ENCODE results near the gene NDUFS6.

NDUFS6 gene

DNA sequence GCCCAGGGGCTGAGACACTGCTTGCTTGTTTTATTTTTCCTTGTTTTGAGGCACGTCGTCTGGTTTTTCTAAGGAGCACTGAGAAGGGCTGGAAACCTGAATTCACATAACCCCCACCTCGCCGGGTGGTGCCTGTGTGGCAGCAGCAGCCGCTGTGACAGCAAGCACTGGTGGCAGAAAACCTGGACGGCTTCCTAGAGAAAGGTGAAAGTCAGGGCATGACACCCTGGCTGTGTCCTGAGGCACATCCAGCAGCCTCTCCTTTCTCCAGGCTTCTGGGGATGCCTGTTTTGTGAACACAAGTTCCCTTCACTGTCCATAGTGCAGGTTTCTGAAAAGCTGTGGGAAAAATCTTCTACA, 30.8 kb upstream of the NDUFS6 start:
- TF ChIP-seq ZFP3 (CRISPR knock-in tag; IDR thresholded peaks at IDR 0.05), result no peak
- no peak for TF ChIP-seq SNAI2 (CRISPR knock-in tag; IDR thresholded peaks at IDR 0.05)
- no peak for TF ChIP-seq BACH2 (CRISPR knock-in tag; IDR thresholded peaks at IDR 0.05; ENCODE audit: borderline replicate concordance)
- no peak for TF ChIP-seq GLIS3 (CRISPR knock-in tag; IDR thresholded peaks at IDR 0.05)
- no peak for TF ChIP-seq ARNTL (CRISPR knock-in tag; IDR thresholded peaks at IDR 0.05; ENCODE audit: borderline replicate concordance, low read depth)
- TF ChIP-seq RARB (CRISPR knock-in tag; IDR thresholded peaks at IDR 0.05), result no peak
- TF ChIP-seq, protein P1, sequence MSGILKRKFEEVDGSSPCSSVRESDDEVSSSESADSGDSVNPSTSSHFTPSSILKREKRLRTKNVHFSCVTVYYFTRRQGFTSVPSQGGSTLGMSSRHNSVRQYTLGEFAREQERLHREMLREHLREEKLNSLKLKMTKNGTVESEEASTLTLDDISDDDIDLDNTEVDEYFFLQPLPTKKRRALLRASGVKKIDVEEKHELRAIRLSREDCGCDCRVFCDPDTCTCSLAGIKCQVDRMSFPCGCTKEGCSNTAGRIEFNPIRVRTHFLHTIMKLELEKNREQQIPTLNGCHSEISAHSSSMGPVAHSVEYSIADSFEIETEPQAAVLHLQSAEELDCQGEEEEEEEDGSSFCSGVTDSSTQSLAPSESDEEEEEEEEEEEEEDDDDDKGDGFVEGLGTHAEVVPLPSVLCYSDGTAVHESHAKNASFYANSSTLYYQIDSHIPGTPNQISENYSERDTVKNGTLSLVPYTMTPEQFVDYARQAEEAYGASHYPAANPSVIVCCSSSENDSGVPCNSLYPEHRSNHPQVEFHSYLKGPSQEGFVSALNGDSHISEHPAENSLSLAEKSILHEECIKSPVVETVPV (CRISPR knock-in tag; IDR thresholded peaks at IDR 0.05), result no peak
- no peak for ATAC-seq

DNA sequence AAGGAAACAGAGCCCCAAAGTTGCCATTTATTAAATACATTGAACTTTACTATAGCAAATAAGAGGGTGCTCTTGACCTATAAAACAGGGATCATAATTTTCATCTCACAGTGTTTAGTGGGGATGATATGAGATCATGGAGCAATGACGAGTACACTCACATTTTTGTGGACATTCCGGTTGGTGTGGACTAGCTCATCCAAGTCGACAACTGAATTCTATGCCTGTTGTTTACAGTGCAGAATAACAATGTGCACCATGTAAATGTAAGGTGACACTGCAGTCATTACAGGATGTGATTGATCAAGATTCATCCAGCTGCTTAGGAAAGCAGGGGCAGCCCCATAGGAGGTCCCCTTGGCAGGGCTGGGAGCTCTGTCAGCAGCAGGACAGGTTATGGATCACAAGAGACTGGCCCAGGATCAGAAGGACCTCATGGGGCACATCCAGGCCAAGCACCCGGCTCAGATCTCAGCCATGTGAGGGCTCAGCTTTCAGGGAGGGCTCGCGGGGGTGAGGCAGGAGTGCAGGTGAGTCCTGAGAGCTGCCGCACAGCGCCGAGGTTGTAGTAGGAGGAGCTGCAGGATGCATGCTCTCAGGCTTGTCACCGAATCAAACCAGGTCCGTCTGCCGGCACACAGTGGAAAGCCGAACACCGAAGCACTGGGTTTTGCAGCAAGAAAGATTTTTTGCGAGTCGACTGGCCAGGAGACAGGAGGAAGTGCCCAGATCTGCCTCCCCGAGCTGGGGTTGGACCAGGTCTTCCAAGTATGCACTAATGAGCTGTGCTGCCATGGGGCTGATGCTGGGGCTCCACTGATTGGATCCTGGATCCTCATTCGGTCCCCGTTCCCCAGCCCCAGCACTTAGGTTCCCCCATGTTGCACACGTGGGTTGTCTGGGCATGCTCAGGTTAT, 29.8 kb upstream of the NDUFS6 start:
- TF ChIP-seq ARNTL (CRISPR knock-in tag; IDR thresholded peaks at IDR 0.05; ENCODE audit: borderline replicate concordance, low read depth) (no peak), RARB (CRISPR knock-in tag; IDR thresholded peaks at IDR 0.05) (no peak), BACH2 (CRISPR knock-in tag; IDR thresholded peaks at IDR 0.05; ENCODE audit: borderline replicate concordance) (no peak), OSR1 (CRISPR knock-in tag; IDR thresholded peaks at IDR 0.05) (no peak), SNAI2 (CRISPR knock-in tag; IDR thresholded peaks at IDR 0.05) (no peak), ZNF70 (CRISPR knock-in tag; IDR thresholded peaks at IDR 0.05) (no peak), TOX (CRISPR knock-in tag; IDR thresholded peaks at IDR 0.05; ENCODE audit: borderline replicate concordance) (no peak)
- ATAC-seq, result no peak

DNA sequence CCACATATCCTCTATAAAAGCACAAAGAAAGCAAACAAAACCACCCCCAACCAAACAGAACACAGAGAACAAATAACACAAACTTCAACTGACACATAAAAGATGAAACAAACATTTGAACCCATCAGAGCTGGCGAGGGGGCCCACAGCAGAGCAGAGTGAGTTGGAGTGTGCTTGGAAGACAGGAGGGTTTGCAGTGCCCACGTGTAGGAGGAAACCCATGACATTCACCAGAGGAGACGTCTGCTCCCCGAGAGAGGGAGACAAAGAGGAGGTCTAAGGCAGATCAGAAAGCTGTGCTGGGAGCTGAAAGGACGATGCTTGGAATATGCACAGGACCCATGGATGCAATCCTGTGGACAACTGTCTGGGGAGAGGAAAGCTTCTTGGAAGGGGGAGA, 28.6 kb upstream of the NDUFS6 start:
- no peak for TF ChIP-seq GLIS3 (CRISPR knock-in tag; IDR thresholded peaks at IDR 0.05)
- TF ChIP-seq ESRRG (CRISPR knock-in tag; IDR thresholded peaks at IDR 0.05), result no peak
- ATAC-seq, result peak; percentile 94

DNA sequence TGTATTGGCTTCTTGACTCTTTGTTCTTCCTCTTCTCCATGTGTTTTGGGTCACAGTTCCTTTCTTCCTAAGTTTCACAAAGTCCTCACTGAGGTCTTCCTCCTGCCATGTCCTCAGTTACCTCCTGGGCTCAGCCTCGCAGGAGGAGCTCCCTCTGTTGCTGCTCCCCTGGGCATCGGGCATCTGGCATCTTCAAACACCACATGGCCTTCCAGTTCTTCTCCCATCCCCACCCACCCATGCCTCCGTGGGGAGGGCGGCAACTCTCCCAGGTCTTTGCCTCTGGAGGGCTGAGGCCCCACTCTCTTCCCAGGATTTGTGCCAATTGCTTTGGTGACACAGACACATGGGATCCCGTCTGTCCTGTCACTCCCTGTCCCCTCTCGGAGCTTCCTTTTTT, 24.4 kb upstream of the NDUFS6 start:
- ATAC-seq, result no peak

DNA sequence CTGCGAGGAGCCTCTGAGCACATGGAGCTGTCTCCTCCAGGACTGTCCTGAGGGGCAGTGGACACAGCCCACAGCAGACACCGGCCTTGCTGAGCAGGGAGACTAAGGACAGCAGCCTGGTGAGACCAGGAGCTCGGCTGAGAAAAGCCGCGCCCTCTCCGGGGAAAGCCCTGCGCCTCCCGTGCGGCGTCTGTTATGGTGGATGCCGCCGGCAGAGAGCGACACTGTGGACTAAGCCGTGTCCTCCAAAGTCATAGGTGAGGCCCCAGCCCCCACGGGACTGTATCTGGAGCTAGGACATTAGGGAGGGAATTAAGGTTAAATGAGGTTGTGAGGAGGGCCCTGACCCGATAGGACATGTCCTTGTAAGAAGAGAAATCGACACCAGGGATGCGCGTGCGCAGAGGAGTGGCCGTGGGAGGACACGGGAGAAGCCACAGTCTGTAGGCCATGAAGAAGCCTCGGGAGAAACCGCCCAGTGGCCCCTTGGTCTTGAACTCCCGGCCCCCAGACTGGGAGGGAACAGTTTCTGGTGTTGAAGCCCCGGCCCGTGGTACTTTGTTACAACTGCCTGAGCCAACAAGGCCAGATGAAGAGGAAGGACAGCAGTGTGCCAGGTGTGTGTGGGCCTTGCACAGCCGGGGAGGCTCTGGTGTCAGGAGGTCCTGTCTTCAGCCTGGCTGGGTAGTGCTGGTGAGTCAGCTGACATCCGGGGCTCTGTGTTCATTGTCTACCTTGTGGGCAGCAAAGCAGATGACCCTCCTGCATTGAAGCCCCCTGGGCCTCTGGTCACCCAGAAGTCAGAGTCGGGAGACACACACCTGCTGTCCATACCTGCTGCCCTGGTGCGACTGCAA, 23.7 kb upstream of the NDUFS6 start:
- TF ChIP-seq ZNF565 (CRISPR knock-in tag; conservative IDR thresholded peaks at IDR 0.05; ENCODE audit: low read depth) (no peak), PPARA (CRISPR knock-in tag; IDR thresholded peaks at IDR 0.05; ENCODE audit: borderline replicate concordance) (no peak)
- no peak for ATAC-seq

More for the DNA sequence above, 24.4 kb upstream of the NDUFS6 start:
- TF ChIP-seq ZNF70 (CRISPR knock-in tag; IDR thresholded peaks at IDR 0.05) (no peak), ZFP30 (CRISPR knock-in tag; IDR thresholded peaks at IDR 0.05) (no peak), SNAI2 (CRISPR knock-in tag; IDR thresholded peaks at IDR 0.05) (no peak), BACH2 (CRISPR knock-in tag; IDR thresholded peaks at IDR 0.05; ENCODE audit: borderline replicate concordance) (no peak), ZFP3 (CRISPR knock-in tag; IDR thresholded peaks at IDR 0.05) (no peak), PPARA (CRISPR knock-in tag; IDR thresholded peaks at IDR 0.05; ENCODE audit: borderline replicate concordance) (no peak), GLIS3 (CRISPR knock-in tag; IDR thresholded peaks at IDR 0.05) (no peak), TCF4 (CRISPR knock-in tag; IDR thresholded peaks at IDR 0.05; ENCODE audit: borderline replicate concordance) (no peak), ISL1 (CRISPR knock-in tag; IDR thresholded peaks at IDR 0.05) (no peak), CSDC2 (CRISPR knock-in tag; IDR thresholded peaks at IDR 0.05) (no peak)
- TF ChIP-seq, protein P1 (CRISPR knock-in tag; IDR thresholded peaks at IDR 0.05), result no peak
- TF ChIP-seq, protein P2, sequence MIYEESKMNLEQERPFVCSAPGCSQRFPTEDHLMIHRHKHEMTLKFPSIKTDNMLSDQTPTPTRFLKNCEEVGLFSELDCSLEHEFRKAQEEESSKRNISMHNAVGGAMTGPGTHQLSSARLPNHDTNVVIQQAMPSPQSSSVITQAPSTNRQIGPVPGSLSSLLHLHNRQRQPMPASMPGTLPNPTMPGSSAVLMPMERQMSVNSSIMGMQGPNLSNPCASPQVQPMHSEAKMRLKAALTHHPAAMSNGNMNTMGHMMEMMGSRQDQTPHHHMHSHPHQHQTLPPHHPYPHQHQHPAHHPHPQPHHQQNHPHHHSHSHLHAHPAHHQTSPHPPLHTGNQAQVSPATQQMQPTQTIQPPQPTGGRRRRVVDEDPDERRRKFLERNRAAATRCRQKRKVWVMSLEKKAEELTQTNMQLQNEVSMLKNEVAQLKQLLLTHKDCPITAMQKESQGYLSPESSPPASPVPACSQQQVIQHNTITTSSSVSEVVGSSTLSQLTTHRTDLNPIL (CRISPR knock-in tag; IDR thresholded peaks at IDR 0.05; ENCODE audit: low read depth), result no peak

Data from SK-N-SH treated with all-trans-retinoic acid at 6 μM for 48 hours (cell line).